Naive thymus-derived CD8-positive, alpha-beta T cell (primary cell): Measurements from ENCODE around the gene STK26. TPM values are rescaled to one million over a fixed set of nuclear protein-coding genes. Genes with fewer than 3 reads are reported as not detected.
"Not testable (repeated sequence)": the region's sequence is repeated elsewhere in the genome, so short reads cannot be mapped to it uniquely, and the experiment has no call there.

Experiments used
- ATAC-seq, 2 donors: fragments of 150-1000 bp; cut with Tn5 transposase in 1 of 2; sonication (Bioruptor Pico), chemical (Tn5 transposase) in 1 of 2; 1 replicate in 1 of 2; 2 replicates in 1 of 2; pipeline ENCODE4 v1.10.0; 2021; ENCODE audit warnings: mild to moderate bottlenecking in 2 of 2, moderate library complexity in 2 of 2
- POLR2A ChIA-PET: fragments of 350-600 bp; sonication (Branson Sonifier 250); formaldehyde crosslinking; loops from one replicate; lab custom pipeline; 2021; ENCODE audit warnings: antibody characterized with exemption; lab: Charles Lee
- DNase-seq, 10 donors: peaks; one replicate each; pipeline versions ENCODE4 v3.0.0 to v3.0.0-alpha.2; 2020 to 2022
- H3K27ac Mint-ChIP-seq, 10 donors: one replicate each; pipeline ENCODE4 v1.8.0; 2020 to 2022; ENCODE audit warnings: mild to moderate bottlenecking in 10 of 10, mixed read lengths in 10 of 10, moderate library complexity in 4 of 10, inconsistent platforms in 1 of 10
- H3K27me3 Mint-ChIP-seq, 5 donors: one replicate each; pipeline ENCODE4 v1.8.0; 2021 to 2022; ENCODE audit warnings: mixed read lengths in 5 of 5
- H3K36me3 Mint-ChIP-seq, 3 donors: one replicate each; pipeline ENCODE4 v1.8.0; 2020 to 2022; ENCODE audit warnings: mixed read lengths in 3 of 3, mild to moderate bottlenecking in 2 of 3, inconsistent platforms in 1 of 3
- H3K4me1 Mint-ChIP-seq, 4 donors: one replicate each; pipeline ENCODE4 v1.8.0; 2021 to 2022; ENCODE audit warnings: mixed read lengths in 4 of 4
- H3K4me3 Mint-ChIP-seq, 10 donors: one replicate each; pipeline ENCODE4 v1.8.0; 2020 to 2022; ENCODE audit warnings: mild to moderate bottlenecking in 10 of 10, mixed read lengths in 10 of 10, moderate library complexity in 6 of 10, inconsistent platforms in 1 of 10
- H3K9me3 Mint-ChIP-seq, 9 donors: one replicate each; pipeline ENCODE4 v1.8.0; 2020 to 2022; ENCODE audit warnings: mixed read lengths in 9 of 9, mild to moderate bottlenecking in 3 of 9, inconsistent platforms in 1 of 9, moderate library complexity in 1 of 9
- polyA plus RNA-seq, 3 donors: library from polyadenylated mRNA; unstranded; fragments of 300-500 nt; fragmentation: Illumina TruSeq; gene quantifications; one replicate each; pipeline ENCODE4 v1.2.3, GENCODE V29; 2021
- total RNA-seq, 8 experiments: library from RNA in 2 of 8; stranded (reverse) in 2 of 8; gene quantifications; one replicate each; pipeline ENCODE4 v1.2.3 and lab custom pipeline; 2021 to 2026

STK26 gene
- total and polyA plus RNA-seq, 5 experiments from 2014 or later, result 45.1 to 57.6 (median 54.0) TPM

DNA sequence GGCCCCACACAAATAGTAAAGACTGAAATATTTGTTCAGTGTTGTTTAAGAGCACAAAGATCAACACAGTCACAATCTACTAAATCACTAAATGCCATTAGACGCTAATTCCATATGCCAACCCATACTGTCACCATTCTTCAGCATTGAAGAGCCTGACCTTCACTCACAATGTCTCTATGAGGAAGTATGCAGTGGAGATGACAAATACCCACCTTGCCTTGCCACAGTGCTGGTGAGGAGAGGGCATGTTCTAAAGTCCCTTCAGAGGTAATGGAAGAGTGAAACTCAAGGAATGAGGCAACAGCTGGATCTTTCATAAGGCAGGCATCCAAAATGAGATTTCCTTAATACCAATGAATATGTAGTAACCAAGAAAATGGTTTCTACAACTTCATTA, 54.3 kb downstream of the STK26 start:
- Mint-ChIP-seq H3K9me3 (no peaks in the 10 kb centered on the region), H3K27me3 (no peaks in the 10 kb centered on the region), H3K27ac (no peak overlapping the region), H3K36me3 (peaks cover 0 to 20% (median 0%) of the 10 kb centered on the region in 3 donors), H3K4me1 (no peaks in the 10 kb centered on the region), H3K4me3 (no peak overlapping the region)
- DNase-seq, result no peak
- ATAC-seq, result no peak
- POLR2A ChIA-PET, result interaction anchor here (0.7 kb wide), 1 partner anchor 14 kb away, joined by 3 read pairs; no protein-coding TSS in a partner anchor

DNA sequence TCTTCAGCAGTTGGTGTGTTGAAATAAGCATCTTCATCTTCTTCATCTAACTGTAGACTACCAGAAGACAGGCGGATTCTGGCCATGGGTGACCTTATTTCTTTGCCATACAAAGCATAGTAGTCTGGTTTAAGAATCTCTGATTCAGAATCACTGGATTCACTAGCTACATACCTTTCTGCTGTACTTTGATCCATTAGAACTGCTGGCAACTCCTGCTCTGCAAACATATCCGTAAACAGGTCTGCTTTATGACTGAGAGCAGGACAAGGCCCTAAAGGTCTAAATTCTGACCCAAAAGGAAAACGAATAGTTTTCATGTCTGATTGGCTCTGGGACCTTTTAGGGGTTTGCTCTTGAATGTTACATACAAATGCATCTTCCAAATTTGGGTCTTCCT, 54.8 kb downstream of the STK26 start:
- H3K4me1 Mint-ChIP-seq, result no peaks in the 10 kb centered on the region
- H3K4me3 Mint-ChIP-seq, result no peak overlapping the region
- DNase-seq (no peak), ATAC-seq (no peak)
- H3K27ac Mint-ChIP-seq, result no peak overlapping the region
- POLR2A ChIA-PET, result interaction anchor here (0.7 kb wide), 1 partner anchor 14 kb away, joined by 3 read pairs; no protein-coding TSS in a partner anchor
- no peaks in the 10 kb centered on the region for H3K27me3 Mint-ChIP-seq
- H3K9me3 Mint-ChIP-seq, result no peaks in the 10 kb centered on the region
- peaks cover 0 to 18% (median 0%) of the 10 kb centered on the region in 3 donors for H3K36me3 Mint-ChIP-seq

DNA sequence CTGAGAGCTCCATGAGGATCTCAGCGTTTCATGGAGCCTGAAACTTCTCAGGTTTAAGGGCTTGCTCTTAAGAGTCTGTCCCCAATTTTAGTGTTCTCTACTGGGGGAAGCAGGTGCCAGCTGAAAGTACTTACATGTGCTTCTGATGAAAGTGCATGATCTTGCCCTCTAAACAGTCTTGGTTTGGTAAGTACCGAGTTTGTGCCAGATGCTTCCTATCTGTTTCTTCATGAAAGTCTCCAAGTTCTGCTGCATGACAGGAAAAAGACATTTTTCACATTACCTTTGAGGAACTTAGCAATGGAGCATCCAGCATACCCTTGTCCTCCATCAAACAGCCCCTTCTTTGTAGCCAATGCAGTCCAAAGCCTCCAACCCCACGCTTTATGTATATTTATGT, 62.7 kb downstream of the STK26 start:
- DNase-seq (no peak), ATAC-seq (no peak)
- no peak overlapping the region for H3K4me3 Mint-ChIP-seq
- POLR2A ChIA-PET, result no interaction called here
- H3K27me3 Mint-ChIP-seq, result peaks cover 0 to 3% (median 2%) of the 10 kb centered on the region in 5 donors
- peaks cover 0 to 6% (median 4%) of the 10 kb centered on the region in 4 donors for H3K4me1 Mint-ChIP-seq
- no peaks in the 10 kb centered on the region for H3K36me3 Mint-ChIP-seq
- H3K9me3 Mint-ChIP-seq, result no peaks in the 10 kb centered on the region
- no peak overlapping the region for H3K27ac Mint-ChIP-seq

DNA sequence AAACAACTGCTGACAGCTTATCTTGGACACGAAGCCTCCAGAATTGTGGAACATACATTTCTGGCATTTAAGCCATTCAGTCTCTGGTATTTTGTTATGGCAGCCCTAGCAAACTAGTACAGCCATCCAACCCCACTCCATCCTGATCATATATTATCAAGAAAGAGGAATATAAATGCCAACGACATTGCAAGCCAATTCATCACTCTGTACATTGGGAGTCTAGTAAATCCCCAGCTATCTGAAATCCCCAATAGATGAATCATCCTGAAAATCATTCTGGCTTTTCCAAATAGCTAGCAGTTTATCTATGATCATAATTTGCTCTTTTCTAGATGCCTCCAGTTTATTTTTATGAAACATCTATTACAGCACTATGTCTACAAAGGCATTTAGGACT, 63.6 kb downstream of the STK26 start:
- DNase-seq (no peak), ATAC-seq (no peak)
- Mint-ChIP-seq H3K4me1 (peaks cover 0 to 10% (median 9%) of the 10 kb centered on the region in 4 donors), H3K36me3 (no peaks in the 10 kb centered on the region), H3K4me3 (no peak overlapping the region), H3K27me3 (peaks cover 0 to 3% (median 2%) of the 10 kb centered on the region in 5 donors), H3K27ac (peak overlapping the region in 1 of 10 donors; percentile 12), H3K9me3 (no peaks in the 10 kb centered on the region)
- POLR2A ChIA-PET, result no interaction called here

DNA sequence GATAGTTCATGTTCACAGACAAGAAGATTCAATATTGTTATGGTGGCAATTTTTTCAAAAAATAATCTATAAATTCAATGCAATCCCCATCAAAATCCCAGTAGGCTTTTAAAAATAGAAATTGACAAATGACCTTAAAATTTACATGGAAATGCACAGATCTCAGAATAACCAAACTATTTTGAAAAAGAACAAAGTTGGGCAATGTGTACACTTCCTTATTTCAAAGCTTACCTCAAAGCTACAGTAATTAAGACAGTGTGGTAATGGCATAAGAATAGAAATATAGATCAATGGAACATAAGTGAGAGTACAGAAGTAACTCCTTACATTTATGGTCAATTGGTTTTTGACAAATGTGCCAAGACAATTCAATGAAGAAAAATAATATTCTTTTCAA, 65.8 kb downstream of the STK26 start:
- POLR2A ChIA-PET, result no interaction called here
- Mint-ChIP-seq H3K9me3 (no peaks in the 10 kb centered on the region), H3K4me3 (no peak overlapping the region), H3K36me3 (no peaks in the 10 kb centered on the region), H3K4me1 (peaks cover 5 to 15% (median 10%) of the 10 kb centered on the region in 4 donors), H3K27ac (no peak overlapping the region), H3K27me3 (peaks cover 0 to 3% (median 0%) of the 10 kb centered on the region in 5 donors)
- DNase-seq, result no peak
- ATAC-seq, result no peak

DNA sequence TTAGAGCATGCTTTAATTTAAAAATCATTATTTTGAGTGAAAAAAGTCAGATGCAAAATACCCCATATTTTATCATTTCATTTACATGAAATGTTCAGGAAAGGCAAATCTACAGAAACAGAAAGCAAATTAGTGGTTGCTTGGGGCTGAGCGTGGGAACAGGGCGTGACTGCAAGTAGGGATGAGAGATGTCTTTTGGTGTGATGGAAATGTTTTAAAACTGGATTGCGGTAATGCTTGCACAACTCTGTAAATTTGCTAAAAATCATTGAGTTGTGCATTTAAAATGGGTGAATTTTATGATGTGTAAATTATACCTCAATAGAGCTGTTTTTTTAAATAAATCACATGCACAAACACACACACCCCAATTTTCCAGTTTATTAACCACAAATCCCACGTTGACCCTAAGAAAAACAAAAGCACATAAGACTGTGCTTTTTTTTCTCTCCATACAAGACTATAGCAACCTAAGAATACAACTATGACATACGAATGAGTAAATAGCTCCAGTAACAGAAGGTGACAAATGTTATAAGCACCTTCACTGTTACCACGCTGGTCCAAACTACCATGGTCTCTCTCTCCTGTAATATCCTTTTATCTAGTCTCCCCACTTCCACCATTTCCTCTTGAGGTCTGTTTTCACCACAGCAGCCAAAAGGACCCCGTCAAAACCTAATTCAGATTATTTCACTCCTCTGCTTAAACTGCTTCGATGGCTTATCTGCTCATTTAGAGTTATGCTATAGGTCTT, 67.5 kb downstream of the STK26 start:
- ATAC-seq (no peak), DNase-seq (no peak)
- Mint-ChIP-seq H3K27ac (no peak overlapping the region), H3K27me3 (no peaks in the 10 kb centered on the region), H3K36me3 (no peaks in the 10 kb centered on the region), H3K9me3 (no peaks in the 10 kb centered on the region), H3K4me1 (peaks cover 5 to 15% (median 10%) of the 10 kb centered on the region in 4 donors), H3K4me3 (no peak overlapping the region)
- POLR2A ChIA-PET, result no interaction called here

DNA sequence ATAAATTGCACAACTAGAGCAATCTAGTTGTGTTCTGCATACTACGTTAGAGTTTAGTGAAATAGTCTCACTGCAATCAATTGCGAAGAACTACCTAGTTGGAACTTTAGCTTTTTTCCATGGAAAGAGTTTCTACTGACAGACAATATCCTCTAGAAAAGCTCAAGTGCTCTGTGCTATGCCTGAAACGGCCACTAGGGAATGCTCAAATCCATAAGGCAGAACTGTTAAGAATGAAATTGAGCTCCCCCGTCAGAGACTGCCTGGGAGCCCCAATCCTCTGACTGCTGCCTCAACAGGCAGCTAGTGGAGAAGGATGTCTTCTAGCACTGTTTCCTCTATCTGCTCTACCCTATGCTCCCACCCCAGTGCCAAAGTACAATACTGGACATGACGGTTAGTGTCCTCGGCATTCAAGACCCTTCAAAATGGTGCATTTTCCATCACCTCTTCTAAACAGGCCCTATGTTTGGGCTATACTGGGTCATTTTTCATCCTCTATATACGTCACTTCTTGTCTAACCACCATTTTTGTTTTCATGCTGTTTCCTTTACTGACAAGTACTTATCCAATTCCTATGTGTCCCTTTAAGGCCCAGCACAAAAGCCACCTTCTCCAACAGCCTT, 69.5 kb downstream of the STK26 start:
- no peaks in the 10 kb centered on the region for H3K27me3 Mint-ChIP-seq
- no peak overlapping the region for H3K27ac Mint-ChIP-seq
- no peaks in the 10 kb centered on the region for H3K36me3 Mint-ChIP-seq
- no peaks in the 10 kb centered on the region for H3K9me3 Mint-ChIP-seq
- H3K4me1 Mint-ChIP-seq, result peaks cover 5 to 15% (median 10%) of the 10 kb centered on the region in 4 donors
- ATAC-seq, result peak; percentile 76 to 87
- DNase-seq, result peak; percentile 3 to 66 (median 38)
- POLR2A ChIA-PET, result interaction anchor here (1.0 to 1.1 kb wide), 2 partner anchors 125 to 126 kb away, joined by 3 to 5 read pairs; partner anchors contain the start of gene RAP2C
- H3K4me3 Mint-ChIP-seq, result no peak overlapping the region

DNA sequence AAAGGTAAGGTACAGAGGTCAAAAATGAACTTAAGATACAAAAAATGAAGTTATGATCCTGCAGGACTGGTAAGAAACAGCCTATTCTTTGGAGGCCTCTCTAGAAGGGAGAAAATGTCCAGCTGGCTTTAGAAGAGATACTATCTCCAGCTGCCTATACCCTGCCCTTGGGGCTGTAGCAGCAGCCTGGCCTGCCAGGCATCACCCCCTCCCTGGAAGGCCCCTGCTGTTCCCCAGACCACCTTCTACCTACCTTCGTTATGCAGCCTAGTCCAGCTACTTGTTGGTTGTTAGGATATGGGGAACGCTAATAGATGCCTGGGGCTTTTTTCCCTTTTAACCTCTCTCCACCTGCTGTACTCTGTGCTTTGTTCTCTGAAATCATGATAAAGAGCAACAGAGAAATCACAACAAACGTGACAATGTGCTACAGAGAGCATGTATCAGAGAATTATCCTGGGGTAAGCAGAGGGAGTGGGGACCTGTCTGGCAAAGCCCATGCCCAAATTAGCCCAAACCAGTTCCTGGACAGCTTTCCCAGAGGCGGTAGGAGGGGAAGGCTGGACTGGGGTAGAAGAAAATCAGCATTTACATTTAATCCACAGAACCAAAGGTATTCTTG, 70.2 kb downstream of the STK26 start:
- no peaks in the 10 kb centered on the region for H3K9me3 Mint-ChIP-seq
- no peak overlapping the region for H3K27ac Mint-ChIP-seq
- no peaks in the 10 kb centered on the region for H3K36me3 Mint-ChIP-seq
- DNase-seq (no peak), ATAC-seq (no peak)
- H3K4me3 Mint-ChIP-seq, result no peak overlapping the region
- POLR2A ChIA-PET, result no interaction called here
- peaks cover 5 to 15% (median 10%) of the 10 kb centered on the region in 4 donors for H3K4me1 Mint-ChIP-seq
- H3K27me3 Mint-ChIP-seq, result no peaks in the 10 kb centered on the region

DNA sequence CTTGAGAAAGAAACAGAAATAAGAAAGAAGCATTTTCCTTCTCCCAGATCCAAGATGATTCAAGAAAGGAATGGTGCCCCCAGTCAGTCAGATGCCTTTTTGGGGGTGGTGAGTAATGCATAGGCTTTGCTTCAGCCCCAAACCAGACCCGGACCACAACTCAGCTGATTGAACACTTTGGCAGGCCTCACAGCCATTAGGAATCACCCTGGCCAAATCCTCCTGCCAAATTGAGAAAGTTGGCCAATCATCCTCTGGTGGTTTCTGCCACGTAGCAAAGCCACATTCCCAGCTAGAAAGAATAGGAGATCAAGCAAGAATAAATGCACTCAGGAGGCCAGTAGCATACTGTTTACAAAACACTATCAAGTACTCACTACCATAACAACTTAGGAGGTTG, 71.1 kb downstream of the STK26 start:
- ATAC-seq (no peak), DNase-seq (no peak)
- H3K27ac Mint-ChIP-seq, result no peak overlapping the region
- H3K4me1 Mint-ChIP-seq, result peaks cover 5 to 15% (median 10%) of the 10 kb centered on the region in 4 donors
- H3K4me3 Mint-ChIP-seq, result no peak overlapping the region
- H3K9me3 Mint-ChIP-seq, result no peaks in the 10 kb centered on the region
- H3K36me3 Mint-ChIP-seq, result no peaks in the 10 kb centered on the region
- POLR2A ChIA-PET, result no interaction called here
- no peaks in the 10 kb centered on the region for H3K27me3 Mint-ChIP-seq

DNA sequence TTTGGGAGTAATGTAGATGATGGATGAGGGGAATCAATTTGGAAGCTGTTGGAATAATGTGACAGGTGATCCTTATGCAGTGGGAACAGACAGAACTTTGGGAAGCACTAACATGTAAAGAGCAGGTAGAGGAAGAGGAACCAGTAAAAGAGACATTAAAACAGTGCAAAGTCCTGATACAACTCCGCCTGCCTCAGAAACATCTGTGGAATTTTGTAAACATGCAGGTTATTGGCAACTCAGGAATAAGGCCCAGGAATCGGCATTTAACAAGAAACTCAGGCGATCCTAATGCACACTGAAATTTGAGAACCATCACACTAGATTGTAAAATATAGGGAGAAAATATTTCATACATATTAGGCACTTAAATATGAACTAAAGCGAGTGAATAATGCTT, 75.6 kb downstream of the STK26 start:
- POLR2A ChIA-PET, H3K36me3 Mint-ChIP-seq, H3K4me3 Mint-ChIP-seq, H3K9me3 Mint-ChIP-seq, ATAC-seq, H3K27me3 Mint-ChIP-seq, H3K4me1 Mint-ChIP-seq, DNase-seq, H3K27ac Mint-ChIP-seq: not testable (repeated sequence)

DNA sequence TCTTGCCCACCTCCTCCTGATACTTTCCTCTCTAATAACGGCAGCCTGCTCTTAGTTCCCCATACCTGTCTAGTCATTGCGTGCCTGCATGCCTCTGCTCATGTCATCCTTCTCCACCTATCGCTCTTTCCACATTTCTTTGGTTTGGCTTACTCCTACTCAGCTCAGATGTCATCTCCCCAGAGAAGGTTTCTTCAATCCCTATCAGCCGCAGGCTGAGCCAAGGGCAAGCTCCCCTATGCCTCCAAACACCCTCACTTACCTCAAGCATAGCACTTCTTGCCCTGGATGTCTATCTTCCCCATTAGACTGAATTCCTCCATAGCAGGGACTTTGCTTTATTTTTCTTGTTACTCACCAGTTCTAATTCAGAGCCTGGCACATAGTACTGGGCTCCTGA, 78.1 kb downstream of the STK26 start:
- Mint-ChIP-seq H3K9me3 (no peaks in the 10 kb centered on the region), H3K4me1 (no peaks in the 10 kb centered on the region), H3K27me3 (no peaks in the 10 kb centered on the region), H3K4me3 (no peak overlapping the region), H3K36me3 (no peaks in the 10 kb centered on the region), H3K27ac (no peak overlapping the region)
- DNase-seq, result no peak
- POLR2A ChIA-PET, result no interaction called here
- ATAC-seq, result no peak

DNA sequence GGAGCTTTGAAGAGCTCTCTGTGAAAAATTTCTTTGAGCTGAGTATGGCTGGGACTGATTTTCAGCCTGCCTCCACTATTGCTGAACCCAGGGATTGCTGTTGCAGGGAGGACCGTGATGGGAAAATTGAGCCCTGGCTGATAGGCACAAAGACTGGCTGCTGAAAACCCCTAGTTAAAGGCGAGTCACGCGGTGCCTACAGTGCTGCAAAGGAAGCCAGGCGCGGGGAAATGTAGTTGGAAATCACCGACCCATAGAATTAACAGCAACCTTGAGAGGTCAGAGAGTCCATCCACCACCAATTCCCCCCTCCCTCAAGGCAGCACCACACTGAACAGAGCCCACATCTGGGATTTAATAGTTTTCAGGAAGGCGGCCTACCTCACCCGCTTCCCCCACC, 78.7 kb downstream of the STK26 start:
- Mint-ChIP-seq H3K27ac (no peak overlapping the region), H3K36me3 (no peaks in the 10 kb centered on the region), H3K27me3 (no peaks in the 10 kb centered on the region), H3K9me3 (no peaks in the 10 kb centered on the region), H3K4me3 (no peak overlapping the region), H3K4me1 (no peaks in the 10 kb centered on the region)
- ATAC-seq (no peak), DNase-seq (no peak)
- POLR2A ChIA-PET, result no interaction called here

DNA sequence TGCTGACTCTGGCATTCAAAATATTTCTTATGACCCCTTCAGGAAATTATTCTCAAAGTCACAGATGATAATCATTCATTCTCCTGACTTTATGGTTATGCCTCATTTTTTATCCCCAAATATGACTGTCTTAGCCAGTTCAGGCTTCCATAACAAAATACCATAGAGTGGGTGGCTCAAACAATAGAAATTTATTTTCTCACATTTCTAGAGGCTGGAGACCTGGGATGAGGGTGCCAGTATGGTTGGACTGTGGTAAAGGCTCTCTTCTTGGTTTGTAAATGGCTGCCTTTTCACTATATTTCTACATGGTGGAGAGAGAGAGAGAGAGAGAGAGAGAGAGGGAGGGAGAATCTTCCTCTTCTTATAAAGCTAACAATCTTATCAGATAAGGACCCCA, 84.2 kb downstream of the STK26 start:
- DNase-seq (no peak), ATAC-seq (no peak)
- no peaks in the 10 kb centered on the region for H3K9me3 Mint-ChIP-seq
- H3K27ac Mint-ChIP-seq, result no peak overlapping the region
- H3K4me3 Mint-ChIP-seq, result no peak overlapping the region
- H3K36me3 Mint-ChIP-seq, result no peaks in the 10 kb centered on the region
- POLR2A ChIA-PET, result no interaction called here
- no peaks in the 10 kb centered on the region for H3K27me3 Mint-ChIP-seq
- no peaks in the 10 kb centered on the region for H3K4me1 Mint-ChIP-seq
